KMS-11 (cell line): Measurements from ENCODE around the gene EFR3B.
"Not testable (repeated sequence)": the region's sequence is repeated elsewhere in the genome, so short reads cannot be mapped to it uniquely, and the experiment has no call there.

Experiments
- H2AFZ ChIP-seq: fragments of 200-600 bp; sonication (generic); 2 replicates; pipeline ENCODE4 v1.6.1; 2016; ENCODE audit warnings: antibody characterized with exemption, mixed run types, low read depth
- H3K27ac ChIP-seq: fragments of 200-600 bp; sonication (generic); 2 replicates; pipeline ENCODE4 v1.6.1; 2016; ENCODE audit warnings: mild to moderate bottlenecking, mixed run types
- H3K27me3 ChIP-seq: fragments of 200-600 bp; sonication (generic); 2 replicates; pipeline ENCODE4 v1.6.1; 2017; ENCODE audit warnings: mild to moderate bottlenecking, low read depth, mixed run types, moderate library complexity; ENCODE audit not compliant: insufficient read depth
- H3K36me3 ChIP-seq: fragments of 200-600 bp; sonication (generic); 2 replicates; pipeline ENCODE4 v1.6.1; 2017; ENCODE audit warnings: mild to moderate bottlenecking, mixed run types; ENCODE audit not compliant: insufficient read depth
- H3K4me1 ChIP-seq: fragments of 200-600 bp; sonication (generic); 2 replicates; pipeline ENCODE4 v1.6.1; 2016; ENCODE audit warnings: mild to moderate bottlenecking, low read depth, mixed run types; ENCODE audit not compliant: poor library complexity, severe bottlenecking
- H3K4me2 ChIP-seq: fragments of 200-600 bp; sonication (generic); 2 replicates; pipeline ENCODE4 v1.7.0; 2016; ENCODE audit warnings: mild to moderate bottlenecking, mixed run types
- H3K4me3 ChIP-seq: fragments of 200-600 bp; sonication (generic); IDR thresholded peaks from 2 replicates; pipeline ENCODE4 v1.6.1; 2017; ENCODE audit warnings: low read depth, low read length, mixed read lengths; ENCODE audit not compliant: insufficient read depth
- H3K79me2 ChIP-seq: fragments of 200-600 bp; sonication (generic); 2 replicates; pipeline ENCODE4 v1.6.1; 2016; ENCODE audit warnings: low read depth, mixed run types; ENCODE audit not compliant: insufficient read depth
- H3K9ac ChIP-seq: fragments of 200-600 bp; sonication (generic); 2 replicates; pipeline ENCODE4 v1.6.1; 2016; ENCODE audit warnings: mild to moderate bottlenecking, mixed run types
- H4K20me1 ChIP-seq: fragments of 200-600 bp; sonication (generic); 2 replicates; pipeline ENCODE4 v1.6.1; 2016; ENCODE audit warnings: mild to moderate bottlenecking, mixed run types; ENCODE audit not compliant: insufficient read depth
- CTCF ChIP-seq: fragments of 200-600 bp; sonication (generic); conservative IDR thresholded peaks from 2 replicates; pipeline ENCODE4 v1.6.1; 2017; ENCODE audit warnings: low read depth, mild to moderate bottlenecking, antibody characterized with exemption, low read length, moderate library complexity, mixed read lengths

EFR3B gene

DNA sequence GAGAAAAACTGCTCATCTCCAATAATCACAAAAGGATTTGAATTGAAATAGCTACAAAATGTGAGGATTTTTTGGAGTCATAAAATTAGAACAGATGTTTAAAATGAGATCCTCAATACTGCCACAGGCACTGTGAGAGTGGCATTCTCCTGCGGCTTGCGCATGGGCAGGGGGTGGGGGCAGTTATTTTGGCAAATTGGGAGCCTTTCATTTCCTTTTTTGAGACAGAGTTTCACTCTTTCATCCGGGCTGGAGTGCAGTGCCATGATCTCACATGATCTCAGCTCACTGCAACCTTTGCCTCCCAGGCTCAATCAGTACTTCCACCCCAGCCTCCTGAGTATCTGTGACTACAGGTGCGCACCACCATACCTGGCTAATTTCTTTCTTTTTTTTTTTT, 84.1 kb downstream of the EFR3B start:
- no peak overlapping the region for H3K4me2 ChIP-seq

GRCh38 chr2:25127071-25127470, 85.2 kb downstream of the EFR3B start:
- not testable (repeated sequence) for H3K27me3 ChIP-seq, H3K4me2 ChIP-seq, H3K36me3 ChIP-seq, H4K20me1 ChIP-seq, H2AFZ ChIP-seq, H3K27ac ChIP-seq, H3K9ac ChIP-seq, H3K4me1 ChIP-seq, H3K4me3 ChIP-seq, H3K79me2 ChIP-seq

More for the DNA sequence above, 84.1 kb downstream of the EFR3B start:
- TF ChIP-seq CTCF: no peak
- Histone ChIP-seq H3K79me2 (no peaks in the 10 kb centered on the region), H3K27ac (no peak overlapping the region), H3K36me3 (no peaks in the 10 kb centered on the region), H3K4me3 (no peak overlapping the region), H3K9ac (no peak overlapping the region), H4K20me1 (no peaks in the 10 kb centered on the region), H2AFZ (no peak overlapping the region), H3K27me3 (no peaks in the 10 kb centered on the region), H3K4me1 (peaks cover 3% of the 10 kb centered on the region)

DNA sequence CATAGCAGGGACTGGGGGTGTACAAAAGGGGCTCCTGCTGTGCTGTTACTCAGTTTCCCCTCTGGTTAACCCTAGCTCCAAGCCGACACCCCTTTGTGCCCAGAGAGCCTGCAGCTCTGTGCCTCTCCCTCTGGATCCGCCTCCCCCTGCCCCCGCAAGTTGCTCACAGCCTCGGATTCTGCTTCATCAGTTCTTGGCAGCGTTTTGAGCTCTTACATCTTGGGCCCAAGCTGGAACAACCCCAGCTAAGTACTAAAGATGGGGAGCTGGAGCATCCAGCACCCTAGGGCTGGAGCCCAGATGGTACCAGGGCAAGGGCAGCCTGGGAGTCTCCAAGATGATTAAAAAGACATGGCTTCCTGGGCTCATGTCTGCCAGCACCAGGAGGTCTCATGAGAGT, 85.8 kb downstream of the EFR3B start:
- H3K27me3 ChIP-seq: no peaks in the 10 kb centered on the region
- no peak overlapping the region for H3K4me3 ChIP-seq
- TF ChIP-seq CTCF: no peak
- no peak overlapping the region for H2AFZ ChIP-seq
- no peak overlapping the region for H3K4me2 ChIP-seq
- peaks cover 3% of the 10 kb centered on the region for H3K4me1 ChIP-seq
- H4K20me1 ChIP-seq: no peaks in the 10 kb centered on the region
- no peaks in the 10 kb centered on the region for H3K79me2 ChIP-seq
- no peaks in the 10 kb centered on the region for H3K36me3 ChIP-seq
- no peak overlapping the region for H3K27ac ChIP-seq
- no peak overlapping the region for H3K9ac ChIP-seq

GRCh38 chr2:25129901-25130520, 88.1 kb downstream of the EFR3B start:
- Histone ChIP-seq H4K20me1 (no peaks in the 10 kb centered on the region), H3K79me2 (no peaks in the 10 kb centered on the region), H2AFZ (no peak overlapping the region), H3K4me3 (no peak overlapping the region), H3K4me1 (peaks cover 3% of the 10 kb centered on the region), H3K9ac (no peak overlapping the region), H3K4me2 (no peak overlapping the region), H3K27me3 (no peaks in the 10 kb centered on the region), H3K36me3 (no peaks in the 10 kb centered on the region), H3K27ac (no peak overlapping the region)
- no peak for TF ChIP-seq CTCF

DNA sequence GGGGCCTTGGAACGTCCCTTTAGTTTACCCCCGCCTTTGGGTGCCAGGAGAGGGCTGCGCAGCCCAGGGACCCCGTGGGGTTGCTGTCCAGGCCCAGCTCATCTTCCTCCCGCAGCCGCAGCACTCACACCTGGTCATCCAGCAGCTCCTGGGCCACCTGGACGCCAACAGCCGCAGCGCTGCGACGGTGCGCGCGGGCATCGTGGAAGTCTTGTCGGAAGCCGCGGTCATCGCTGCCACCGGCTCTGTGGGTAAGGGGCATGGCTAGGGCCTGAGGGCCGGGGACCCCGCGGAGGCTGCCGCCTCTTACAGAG, 89.3 kb downstream of the EFR3B start:
- H2AFZ ChIP-seq: no peak overlapping the region
- no peak overlapping the region for H3K4me2 ChIP-seq
- TF ChIP-seq CTCF: no peak
- no peaks in the 10 kb centered on the region for H3K27me3 ChIP-seq
- no peak overlapping the region for H3K27ac ChIP-seq
- no peaks in the 10 kb centered on the region for H3K36me3 ChIP-seq
- H3K9ac ChIP-seq: no peak overlapping the region
- no peaks in the 10 kb centered on the region for H3K79me2 ChIP-seq
- no peaks in the 10 kb centered on the region for H4K20me1 ChIP-seq
- no peak overlapping the region for H3K4me3 ChIP-seq
- peaks cover 3% of the 10 kb centered on the region for H3K4me1 ChIP-seq
